ENCODE measurements around the gene PKD1L1. TPM values are rescaled to one million over a fixed set of nuclear protein-coding genes. Genes with fewer than 3 reads are reported as not detected.

PKD1L1 gene
- total RNA-seq, 1 experiment from 2014 or later = 0.17 TPM

GRCh38 chr7:47788083-47788482 is 160.2 kb downstream of the PKD1L1 start:
- Histone ChIP-seq H3K27ac (ENCODE audit: insufficient read length, low read depth, low read length) (no peak overlapping the region), H3K79me2 (ENCODE audit: insufficient read depth, low read length) (no peaks in the 10 kb centered on the region), H3K56ac (ENCODE audit: insufficient read length, low read depth, low read length) (no peak overlapping the region), H3K27me3 (ENCODE audit: insufficient read depth, low read length) (no peaks in the 10 kb centered on the region), H3K14ac (ENCODE audit: insufficient read depth, low read length) (no peak overlapping the region), H3K4ac (ENCODE audit: low read depth, low read length) (no peak overlapping the region), H2BK12ac (ENCODE audit: insufficient read length, low read depth, low read length) (no peak overlapping the region), H3K23me2 (ENCODE audit: insufficient read length, low read depth, low read length, poor library complexity, severe bottlenecking) (no peaks in the 10 kb centered on the region), H3K79me1 (ENCODE audit: insufficient read depth, low read depth, low read length, poor library complexity, severe bottlenecking) (no peaks in the 10 kb centered on the region), H4K20me1 (ENCODE audit: control insufficient read depth, insufficient read depth, insufficient read length) (no peaks in the 10 kb centered on the region), H2BK120ac (ENCODE audit: low read depth, low read length, poor library complexity, severe bottlenecking) (no peak overlapping the region), H4K5ac (ENCODE audit: insufficient read length, low read depth, low read length) (no peak overlapping the region), H3K9me3 (ENCODE audit: control insufficient read depth, low read depth, low read length) (no peaks in the 10 kb centered on the region), H2AK5ac (ENCODE audit: insufficient read length, low read length) (no peak overlapping the region), H4K91ac (ENCODE audit: insufficient read length, low read depth, low read length) (no peak overlapping the region), H3K9ac (ENCODE audit: extremely low read depth, insufficient read length, low read length) (no peak overlapping the region), H2BK5ac (ENCODE audit: insufficient read length, low read length) (no peak overlapping the region), H4K8ac (replicated peaks; ENCODE audit: insufficient read length, low read depth, low read length) (no peak overlapping the region), H3K4me2 (ENCODE audit: insufficient read depth, insufficient read length, low read length) (no peak overlapping the region), H2BK20ac (ENCODE audit: low read depth, low read length, poor library complexity, severe bottlenecking) (no peak overlapping the region), H3T11ph (ENCODE audit: low read length) (no peak overlapping the region), H2AFZ (ENCODE audit: low read length) (no peak overlapping the region), H2BK15ac (ENCODE audit: low read depth, low read length) (no peak overlapping the region), H3K18ac (ENCODE audit: insufficient read length, low read depth, low read length) (no peak overlapping the region), H3K23ac (ENCODE audit: insufficient read length, low read depth, low read length) (no peak overlapping the region), H3K4me1 (ENCODE audit: insufficient read depth, low read length) (no peaks in the 10 kb centered on the region; the same call in 1 of the 2 replicates)
- Mint-ChIP-seq H3K27me3 (ENCODE audit: low read depth) (no peaks in the 10 kb centered on the region; the same call in 1 of the 2 replicates), H3K36me3 (ENCODE audit: insufficient read depth in 1 of 3, low read depth in 3 of 3) (no peaks in the 10 kb centered on the region), H3K4me1 (peaks cover 7 to 11% of the 10 kb centered on the region in 2 experiments), H3K9me3 (no peaks in the 10 kb centered on the region), H3K4me3 (no peak overlapping the region), H3K27ac (no peak overlapping the region)
- DNase-seq = no peak
- TF ChIP-seq, protein P1, sequence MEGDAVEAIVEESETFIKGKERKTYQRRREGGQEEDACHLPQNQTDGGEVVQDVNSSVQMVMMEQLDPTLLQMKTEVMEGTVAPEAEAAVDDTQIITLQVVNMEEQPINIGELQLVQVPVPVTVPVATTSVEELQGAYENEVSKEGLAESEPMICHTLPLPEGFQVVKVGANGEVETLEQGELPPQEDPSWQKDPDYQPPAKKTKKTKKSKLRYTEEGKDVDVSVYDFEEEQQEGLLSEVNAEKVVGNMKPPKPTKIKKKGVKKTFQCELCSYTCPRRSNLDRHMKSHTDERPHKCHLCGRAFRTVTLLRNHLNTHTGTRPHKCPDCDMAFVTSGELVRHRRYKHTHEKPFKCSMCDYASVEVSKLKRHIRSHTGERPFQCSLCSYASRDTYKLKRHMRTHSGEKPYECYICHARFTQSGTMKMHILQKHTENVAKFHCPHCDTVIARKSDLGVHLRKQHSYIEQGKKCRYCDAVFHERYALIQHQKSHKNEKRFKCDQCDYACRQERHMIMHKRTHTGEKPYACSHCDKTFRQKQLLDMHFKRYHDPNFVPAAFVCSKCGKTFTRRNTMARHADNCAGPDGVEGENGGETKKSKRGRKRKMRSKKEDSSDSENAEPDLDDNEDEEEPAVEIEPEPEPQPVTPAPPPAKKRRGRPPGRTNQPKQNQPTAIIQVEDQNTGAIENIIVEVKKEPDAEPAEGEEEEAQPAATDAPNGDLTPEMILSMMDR (conservative IDR thresholded peaks at IDR 0.05) = no peak
- no CpG with 5 or more reads among the region's 4 CpGs for WGBS (ENCODE audit: extremely low coverage, insufficient read length, low lambda C conversion rate)
